Measurements from ENCODE around the gene AGPAT4. TPM values are rescaled to one million over a fixed set of nuclear protein-coding genes. Genes with fewer than 3 reads are reported as not detected.

AGPAT4 gene
- polyA plus RNA-seq, 1 donor (not counting 4 experiments of a cell fraction or from before 2014, with no cell fraction given) = 8.4 TPM

GRCh38 chr6:161215193-161215592 is 58.7 kb downstream of the AGPAT4 start:
- no peak overlapping the region for H3K4me3 ChIP-seq (ENCODE audit: control insufficient read depth in 2 of 3, extremely low read depth in 1 of 3, insufficient read depth in 2 of 3, low read depth in 1 of 3, low read length in 3 of 3)
- no peaks in the 10 kb centered on the region for H3K79me2 ChIP-seq (ENCODE audit: control insufficient read depth, insufficient read depth, low read length)
- H3K27me3 ChIP-seq (ENCODE audit: control insufficient read depth, extremely low read depth, insufficient read depth, low read length) = no peaks in the 10 kb centered on the region
- H3K9ac ChIP-seq (ENCODE audit: control insufficient read depth, extremely low read depth, insufficient read depth, low read length) = no peak overlapping the region
- no peak overlapping the region for H2AFZ ChIP-seq (ENCODE audit: control insufficient read depth, low read length)
- H3K9me3 ChIP-seq (ENCODE audit: control insufficient read depth, low read depth, low read length) = peaks cover 3% of the 10 kb centered on the region
- dilution Hi-C loops (cut with MboI; ENCODE audit: extremely low pct_ligation_motif_present, low sequenced_read_pairs) = no loop called here
- no peaks in the 10 kb centered on the region for H3K4me1 ChIP-seq (ENCODE audit: control insufficient read depth, extremely low read depth, insufficient read depth, low read length)
- no peak overlapping the region for H3K4me2 ChIP-seq (ENCODE audit: control insufficient read depth, extremely low read depth, insufficient read depth, low read depth, low read length)
- H4K20me1 ChIP-seq (ENCODE audit: control insufficient read depth, extremely low read depth, insufficient read depth, low read length) = no peaks in the 10 kb centered on the region
- H3K9me1 ChIP-seq (ENCODE audit: control insufficient read depth, extremely low read depth, insufficient read depth, low read length) = no peaks in the 10 kb centered on the region
- peaks cover 2 to 8% of the 10 kb centered on the region in 2 experiments for H3K36me3 ChIP-seq (ENCODE audit: control insufficient read depth in 2 of 2, extremely low read depth in 1 of 2, insufficient read depth in 2 of 2, low read length in 2 of 2)
- TF ChIP-seq CTCF (optimal IDR thresholded peaks at IDR 0.05 in 1 of 3, IDR thresholded peaks at IDR 0.05 in 1 of 3, conservative IDR thresholded peaks at IDR 0.05 in 1 of 3; ENCODE audit: extremely low read depth in 1 of 3, insufficient read depth in 2 of 3, low read length in 3 of 3) (no peak), EZH2 (IDR thresholded peaks at IDR 0.05; ENCODE audit: low read length) (no peak)
- no peak for DNase-seq (ENCODE audit: low read depth, low spot score)
- no peak overlapping the region for H3K27ac ChIP-seq (ENCODE audit: control insufficient read depth, insufficient read depth, low read length)
- FAIRE-seq = no peak

DNA sequence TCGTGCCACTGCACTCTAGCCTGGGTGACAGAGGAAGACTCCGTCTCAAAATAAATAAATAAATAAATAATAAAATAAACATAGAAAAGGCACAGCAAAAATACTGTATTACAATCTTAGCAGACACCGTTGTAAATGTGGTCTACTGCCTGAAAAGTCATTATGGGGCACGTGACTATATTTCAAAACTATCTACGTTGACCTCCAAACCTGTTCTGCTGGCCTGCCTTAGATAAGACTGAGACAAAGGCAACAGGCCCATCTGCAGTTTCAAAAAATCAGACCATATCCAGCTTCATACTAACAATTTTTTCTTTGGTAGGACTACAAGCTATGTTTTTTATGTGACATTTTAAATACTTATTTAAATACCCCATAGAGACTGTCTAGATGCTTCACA is 59.1 kb downstream of the AGPAT4 start:
- no peak for DNase-seq (ENCODE audit: low read depth, low spot score)
- Histone ChIP-seq H2AFZ (ENCODE audit: control insufficient read depth, low read length) (no peak overlapping the region), H3K9me3 (ENCODE audit: control insufficient read depth, low read depth, low read length) (peaks cover 3% of the 10 kb centered on the region), H3K4me1 (ENCODE audit: control insufficient read depth, extremely low read depth, insufficient read depth, low read length) (no peaks in the 10 kb centered on the region), H3K9ac (ENCODE audit: control insufficient read depth, extremely low read depth, insufficient read depth, low read length) (no peak overlapping the region), H3K4me3 (ENCODE audit: control insufficient read depth in 2 of 3, extremely low read depth in 1 of 3, insufficient read depth in 2 of 3, low read depth in 1 of 3, low read length in 3 of 3) (no peak overlapping the region), H3K9me1 (ENCODE audit: control insufficient read depth, extremely low read depth, insufficient read depth, low read length) (no peaks in the 10 kb centered on the region), H3K36me3 (ENCODE audit: control insufficient read depth in 2 of 2, extremely low read depth in 1 of 2, insufficient read depth in 2 of 2, low read length in 2 of 2) (peaks cover 2 to 8% of the 10 kb centered on the region in 2 experiments), H3K27me3 (ENCODE audit: control insufficient read depth, extremely low read depth, insufficient read depth, low read length) (no peaks in the 10 kb centered on the region), H3K79me2 (ENCODE audit: control insufficient read depth, insufficient read depth, low read length) (no peaks in the 10 kb centered on the region), H4K20me1 (ENCODE audit: control insufficient read depth, extremely low read depth, insufficient read depth, low read length) (no peaks in the 10 kb centered on the region), H3K27ac (ENCODE audit: control insufficient read depth, insufficient read depth, low read length) (no peak overlapping the region), H3K4me2 (ENCODE audit: control insufficient read depth, extremely low read depth, insufficient read depth, low read depth, low read length) (no peak overlapping the region)
- no peak for TF ChIP-seq CTCF (optimal IDR thresholded peaks at IDR 0.05 in 1 of 3, IDR thresholded peaks at IDR 0.05 in 1 of 3, conservative IDR thresholded peaks at IDR 0.05 in 1 of 3; ENCODE audit: extremely low read depth in 1 of 3, insufficient read depth in 2 of 3, low read length in 3 of 3)
- TF ChIP-seq EZH2 (IDR thresholded peaks at IDR 0.05; ENCODE audit: low read length) = no peak
- FAIRE-seq = no peak
- dilution Hi-C loops (cut with MboI; ENCODE audit: extremely low pct_ligation_motif_present, low sequenced_read_pairs) = no loop called here
